HK-2 (cell line): ENCODE measurements around the gene LIPJ.

Source experiments
- DNase-seq: peaks from one replicate; pipeline ENCODE4 v3.0.0-alpha.2; 2018; ENCODE audit not compliant: unreplicated experiment

The LIPJ gene

DNA sequence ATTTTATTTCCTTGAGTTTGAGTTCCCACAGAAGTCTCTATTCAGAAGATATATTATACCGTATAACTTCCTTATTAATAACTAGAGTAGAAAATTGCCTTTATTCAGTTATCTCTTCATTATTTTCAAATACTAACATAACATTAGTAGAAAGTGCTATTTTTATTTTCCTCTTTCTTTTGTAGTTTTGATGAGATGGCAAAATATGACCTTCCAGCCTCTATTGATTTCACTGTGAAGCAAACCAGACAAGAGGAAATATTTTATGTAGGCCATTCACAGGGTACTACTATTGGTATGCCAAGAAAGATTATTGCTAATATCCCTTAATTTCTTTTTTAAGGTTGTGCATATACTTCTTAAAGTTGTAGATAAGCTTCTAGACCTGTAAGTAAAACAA, 7.9 kb downstream of the LIPJ start:
- DNase-seq, result no peak

DNA sequence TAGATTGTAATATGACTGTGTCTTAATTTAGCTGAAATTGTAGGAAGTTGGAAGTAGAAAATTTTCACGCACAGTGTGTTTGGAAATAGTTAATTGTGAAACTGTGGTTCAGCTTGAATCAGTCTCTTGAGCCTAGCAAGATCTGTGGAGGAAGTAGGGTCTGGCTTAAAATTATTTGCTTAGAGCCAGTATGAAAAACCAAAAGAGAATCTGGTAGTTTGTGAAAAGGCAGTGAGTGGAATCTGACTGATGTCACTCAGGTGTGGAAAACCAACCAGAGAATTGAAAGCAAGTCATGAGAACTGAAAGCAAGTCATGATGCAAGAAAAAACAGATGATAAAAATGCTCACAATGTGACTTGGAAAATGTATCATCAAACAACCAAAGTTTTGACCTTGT, 11.5 kb downstream of the LIPJ start:
- no peak for DNase-seq

DNA sequence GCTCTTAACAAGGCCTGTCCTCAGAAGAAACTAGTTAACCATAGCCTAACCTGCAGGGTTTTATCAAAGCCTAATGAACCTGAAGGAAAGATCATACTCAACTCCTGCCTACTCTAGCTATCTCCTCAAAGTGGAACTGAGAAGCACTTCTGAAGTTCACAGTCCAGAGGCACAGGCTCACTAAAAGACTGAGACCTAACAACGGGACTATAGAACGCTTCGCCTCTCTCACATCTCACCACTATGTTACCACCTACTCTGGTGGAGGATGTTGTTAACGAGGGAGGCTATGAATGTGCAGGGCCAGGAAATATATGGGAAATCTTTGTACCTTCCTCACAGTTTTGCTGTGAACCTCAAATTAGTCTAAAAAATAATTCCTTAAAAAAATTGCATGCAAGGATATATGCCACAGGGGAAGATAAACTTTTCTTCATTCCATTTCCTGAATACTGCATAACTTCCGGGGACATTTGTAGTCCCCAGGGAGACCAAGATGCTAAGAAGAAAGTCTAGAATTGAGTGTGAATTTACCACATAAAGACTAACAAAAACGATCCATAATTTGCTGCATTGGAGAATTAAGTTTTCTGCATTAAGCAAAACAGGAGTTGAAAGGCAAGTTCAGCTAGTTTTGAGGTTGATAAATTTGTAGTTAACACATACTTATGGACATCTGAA, 21.6 kb downstream of the LIPJ start:
- DNase-seq, result no peak

DNA sequence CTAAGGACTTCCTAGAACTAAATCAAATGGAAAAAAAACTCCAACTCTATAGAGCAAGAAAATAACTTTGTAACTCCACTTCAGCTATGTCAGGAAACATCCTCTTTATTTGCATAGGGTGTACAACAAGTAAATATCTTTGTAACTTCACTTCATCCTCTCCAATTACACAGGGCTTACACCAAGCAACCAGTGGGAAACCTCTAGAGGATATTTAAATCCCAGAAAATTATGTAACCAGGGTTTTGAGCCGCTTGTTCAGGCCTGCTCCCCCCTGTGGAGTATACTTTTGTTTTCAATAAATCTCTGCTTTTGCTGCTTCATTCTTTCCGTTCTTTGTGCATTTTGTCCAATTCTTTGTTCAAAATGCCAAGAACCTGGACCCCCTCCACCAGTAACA, 22.2 kb downstream of the LIPJ start:
- DNase-seq, result no peak

DNA sequence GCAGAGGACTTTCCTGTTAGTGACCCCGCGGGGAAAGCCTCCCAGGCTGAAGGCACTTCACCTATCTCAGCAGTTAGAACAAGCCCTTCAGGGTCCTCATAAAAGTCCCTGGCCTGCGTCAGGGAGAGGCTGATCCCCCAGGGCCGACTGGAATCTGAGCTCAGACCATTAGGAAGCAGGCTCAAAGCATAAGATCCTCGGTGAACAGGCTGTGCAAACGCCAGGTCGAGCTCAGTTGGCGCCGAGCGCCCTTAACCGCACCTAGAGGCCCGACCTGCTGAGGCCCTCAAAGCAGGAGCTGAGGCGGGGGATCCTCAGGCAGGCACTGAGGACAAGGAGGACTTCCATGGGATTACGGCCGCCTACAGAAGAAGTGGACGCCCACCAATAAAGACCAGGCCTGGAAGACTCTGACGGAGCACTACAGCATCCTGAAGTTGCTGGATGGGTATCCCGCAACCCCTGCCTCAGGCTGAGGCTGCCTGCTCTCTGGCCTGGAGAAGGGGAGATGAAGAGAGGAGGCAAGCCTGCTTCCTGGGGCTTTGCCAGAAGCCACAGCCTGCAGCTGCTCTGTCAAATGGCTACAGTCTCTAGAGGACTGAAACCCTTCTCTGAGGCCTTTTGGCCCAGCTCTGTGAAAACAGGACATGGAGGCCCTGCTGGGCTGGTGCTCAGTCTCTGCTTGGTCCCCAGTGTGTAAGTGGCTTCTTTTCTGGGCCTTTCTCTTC, 29.9 kb downstream of the LIPJ start:
- no peak for DNase-seq

DNA sequence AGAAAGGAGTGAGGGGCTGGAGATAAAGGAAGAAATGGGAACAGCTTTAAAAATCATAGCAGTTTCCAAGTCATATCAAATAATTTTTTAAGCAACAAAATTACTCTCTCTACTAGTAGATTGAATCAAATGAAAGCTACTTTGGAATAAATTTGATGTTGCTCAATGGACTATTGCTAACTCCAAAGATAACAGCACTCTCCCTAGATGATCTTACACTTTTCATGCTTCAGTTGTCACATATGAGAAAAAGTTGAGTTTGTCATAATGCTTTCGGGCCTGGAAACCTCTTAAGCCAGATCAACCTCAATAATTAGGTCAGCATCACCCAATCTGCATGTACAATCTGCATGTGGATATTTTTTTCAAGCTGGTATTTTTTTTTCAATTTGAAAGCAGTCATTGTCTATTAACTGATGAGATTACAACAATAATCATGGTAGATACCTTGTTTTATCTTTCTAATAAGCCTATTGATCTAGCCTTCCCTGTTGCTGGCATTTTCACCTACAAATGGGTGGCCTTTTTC, 31.3 kb downstream of the LIPJ start:
- no peak for DNase-seq

DNA sequence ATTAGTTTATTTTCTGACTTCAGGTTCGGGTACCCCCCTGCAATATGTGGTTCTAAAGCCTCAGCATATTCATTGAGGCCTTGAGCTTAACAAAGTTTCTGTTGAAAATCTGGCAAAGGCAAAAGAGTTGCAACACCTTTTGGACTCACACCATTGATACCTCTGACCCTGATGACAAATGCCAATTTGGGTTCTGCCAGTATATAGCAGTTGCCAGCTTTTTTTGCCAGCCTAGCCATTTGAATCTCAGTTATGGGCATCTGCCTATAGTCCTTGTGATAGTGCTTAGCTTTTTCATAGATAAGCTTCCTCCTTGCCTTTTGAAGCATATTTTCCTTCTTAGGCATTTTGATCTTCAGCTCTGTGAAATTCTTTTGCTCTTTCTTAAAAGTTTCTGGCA, 31.9 kb downstream of the LIPJ start:
- no peak for DNase-seq

DNA sequence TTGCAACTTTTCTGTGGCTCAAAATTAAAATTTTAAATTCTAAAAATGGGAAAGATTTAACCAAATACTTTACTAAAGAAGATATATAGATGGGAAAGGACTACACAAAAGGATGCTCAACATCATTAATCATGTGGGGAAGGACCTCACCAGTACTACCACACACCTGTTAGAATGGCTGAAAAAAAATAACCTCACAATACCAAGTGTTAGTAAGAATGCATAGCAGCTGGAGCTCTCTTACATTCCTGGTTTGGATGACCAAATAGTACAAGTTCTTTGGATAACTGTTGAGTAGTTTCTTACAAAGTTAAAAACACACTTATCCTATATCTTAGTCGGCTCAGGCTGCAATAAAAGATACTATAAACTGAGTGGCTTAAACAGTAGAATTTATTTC, 33.9 kb downstream of the LIPJ start:
- no peak for DNase-seq

DNA sequence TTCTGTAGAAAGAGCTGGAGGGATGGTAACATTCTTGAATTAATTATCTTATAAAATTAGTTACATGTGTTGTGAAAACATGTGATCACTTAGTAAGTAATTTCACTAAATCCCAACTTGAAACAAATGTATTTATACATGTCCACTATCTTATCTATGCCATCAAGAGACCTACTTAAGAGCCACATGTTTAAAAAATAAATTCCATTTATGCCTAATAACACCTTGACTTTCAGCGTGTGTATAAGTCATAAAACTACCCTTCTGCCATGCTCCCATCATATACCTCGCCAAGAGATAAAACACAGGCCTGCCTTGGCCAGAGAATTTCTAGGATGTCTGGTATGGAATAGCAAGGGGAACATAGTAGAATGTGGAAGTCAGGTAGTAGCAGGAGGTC, 37.3 kb downstream of the LIPJ start:
- DNase-seq, result no peak

DNA sequence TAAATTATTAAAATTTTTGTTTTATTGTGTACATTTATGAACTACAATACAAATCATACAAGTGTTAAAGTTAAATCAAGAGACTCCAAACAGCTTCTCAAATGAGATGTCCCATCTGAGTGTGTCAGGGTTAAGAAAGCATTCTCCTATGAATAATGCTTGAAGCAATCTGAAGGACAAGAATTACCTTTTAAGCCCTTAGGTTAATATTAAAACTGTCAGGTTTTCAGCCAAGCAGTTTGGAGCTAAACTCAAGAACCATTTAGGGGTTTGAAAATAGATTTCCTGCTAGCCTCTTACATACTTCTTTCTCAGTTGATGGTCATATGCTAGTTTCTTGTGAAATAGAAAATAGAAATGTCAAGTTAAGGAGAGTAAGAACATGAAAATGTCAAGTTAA, 38.3 kb downstream of the LIPJ start:
- no peak for DNase-seq

DNA sequence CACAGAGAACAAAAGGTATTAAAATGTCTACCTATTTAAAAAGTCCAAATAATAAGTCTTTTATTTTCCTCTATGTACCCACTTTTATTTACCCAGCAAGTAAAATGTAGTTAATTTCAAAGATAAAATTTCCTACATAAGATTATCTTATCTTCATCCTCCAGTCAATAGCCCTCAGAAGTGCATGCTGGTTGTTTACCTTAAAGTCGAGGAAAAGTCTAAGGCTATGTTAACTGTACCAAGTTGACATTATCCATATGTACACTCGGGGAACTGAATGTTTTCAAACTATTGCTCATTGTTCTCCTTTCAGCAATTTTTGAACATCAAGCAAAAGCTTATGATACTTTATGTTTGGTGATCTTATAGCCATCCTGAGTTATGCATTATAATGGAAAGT, 53.6 kb downstream of the LIPJ start:
- no peak for DNase-seq

DNA sequence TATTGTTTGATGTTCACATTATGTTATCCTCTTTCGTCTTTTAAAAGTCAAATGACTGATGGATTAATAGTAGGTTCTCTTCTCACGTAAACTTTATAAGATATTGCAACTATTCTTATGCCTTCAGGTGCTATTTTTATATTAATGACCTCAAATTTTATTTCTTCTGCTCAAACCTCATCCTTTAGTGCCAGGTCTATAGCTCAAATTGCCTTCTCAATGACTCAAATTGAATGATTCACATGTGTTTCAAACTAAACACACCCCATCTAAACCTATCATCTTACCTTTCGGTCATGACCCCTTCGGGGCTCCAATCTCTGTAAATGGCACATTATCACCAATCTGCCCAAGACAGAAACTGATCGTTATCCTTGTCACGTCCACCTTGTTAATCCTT, 55.6 kb downstream of the LIPJ start:
- DNase-seq, result no peak

DNA sequence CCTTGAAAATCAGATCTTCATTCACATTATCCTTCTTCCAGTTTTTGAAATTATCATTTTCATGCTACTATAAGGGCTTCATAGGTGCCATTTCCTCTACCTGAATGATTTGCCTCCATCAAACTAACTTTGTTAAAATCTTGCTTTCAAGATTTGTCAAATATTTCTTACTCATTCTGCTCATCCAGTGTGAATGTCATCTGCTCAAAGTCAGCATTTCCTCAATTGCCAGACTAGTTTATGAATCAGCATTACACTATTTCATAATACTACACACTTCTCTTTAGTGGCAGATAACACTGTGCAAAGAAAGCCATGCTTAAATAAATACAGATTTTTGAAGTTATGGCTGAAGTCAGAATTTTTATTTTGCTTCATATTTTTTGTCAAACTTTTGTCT, 56.4 kb downstream of the LIPJ start:
- no peak for DNase-seq

DNA sequence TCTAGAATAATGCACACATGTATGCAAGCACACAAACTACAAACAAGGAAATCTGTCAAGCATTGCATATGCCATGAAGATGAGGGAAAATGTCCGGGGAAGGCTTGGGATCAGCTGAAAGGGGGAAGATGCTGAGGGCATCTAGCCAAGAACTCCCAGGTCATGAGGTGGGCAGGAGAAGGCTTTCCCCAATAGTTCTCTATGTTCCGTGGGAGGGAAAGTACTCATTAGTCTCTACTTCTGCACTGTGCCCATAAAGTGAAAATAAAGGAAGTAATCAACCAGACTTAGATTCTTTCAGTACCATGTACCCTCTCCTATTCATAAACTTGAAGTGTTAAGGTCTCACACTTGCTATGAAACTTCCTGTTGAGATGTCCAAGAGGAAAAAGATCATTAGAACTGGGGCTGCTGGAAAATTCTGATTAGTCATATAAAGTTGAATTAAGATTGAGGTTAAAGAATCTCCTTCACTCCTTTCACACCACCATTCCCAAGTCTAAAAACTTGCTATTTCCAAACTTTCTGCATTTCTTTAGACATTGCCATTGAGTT, 60.6 kb downstream of the LIPJ start:
- DNase-seq, result no peak

DNA sequence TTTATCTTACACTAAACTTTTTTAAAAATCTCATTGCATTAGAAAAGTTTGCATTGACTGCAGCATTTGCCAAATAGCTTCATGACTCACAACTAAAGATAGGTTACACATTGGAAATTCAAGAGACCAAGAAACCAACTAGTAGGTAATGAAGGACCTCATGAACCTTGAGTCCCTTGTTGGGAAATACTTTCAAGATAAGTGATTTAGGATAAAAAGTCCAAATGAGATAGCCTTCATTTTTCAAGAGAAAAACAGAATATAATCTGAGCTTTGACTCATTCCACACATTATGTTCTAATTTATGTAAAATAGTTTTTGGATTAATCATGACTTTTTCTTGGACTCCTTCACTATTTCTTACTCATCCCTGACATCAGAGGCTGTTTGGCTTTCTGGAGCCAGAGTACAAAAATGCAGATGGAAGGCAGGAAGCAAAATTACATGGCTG, 64.6 kb downstream of the LIPJ start:
- DNase-seq, result no peak

DNA sequence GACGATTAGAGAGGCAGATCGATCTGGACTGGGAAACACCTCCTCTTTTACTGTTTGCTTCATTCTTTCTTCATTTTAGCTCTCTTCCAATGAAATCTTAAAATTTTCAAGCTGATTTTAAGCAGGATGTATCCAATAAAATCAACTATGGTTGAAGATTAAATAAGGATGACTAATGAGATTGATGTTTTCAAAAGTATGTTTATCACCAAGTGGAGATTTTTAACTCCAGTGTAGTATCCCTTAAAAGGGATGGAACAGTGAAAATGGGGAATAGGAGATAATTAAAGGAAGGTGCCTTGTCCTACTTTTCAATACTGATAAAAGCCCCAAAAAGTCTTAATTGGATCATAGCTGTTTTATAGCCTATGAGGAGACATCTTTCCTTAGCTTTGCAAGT, 66.1 kb downstream of the LIPJ start:
- no peak for DNase-seq
